ENCODE results near the gene GBF1.

GBF1 gene

GRCh38 chr10:102422545-102423129, 177.3 kb downstream of the GBF1 start:
- DNase-seq (ENCODE audit: low spot score): peak; percentile 93

GRCh38 chr10:102423372-102423968, 178.1 kb downstream of the GBF1 start:
- no peak for DNase-seq (ENCODE audit: low spot score)

GRCh38 chr10:102424145-102424544, 178.8 kb downstream of the GBF1 start:
- DNase-seq (ENCODE audit: low spot score): no peak

GRCh38 chr10:102424916-102425315, 179.6 kb downstream of the GBF1 start:
- no peak for DNase-seq (ENCODE audit: low spot score)

- no peak for DNase-seq (ENCODE audit: low spot score)
These were observed 180.1 kb downstream of the GBF1 start for GRCh38 chr10:102425444-102425843.

GRCh38 chr10:102426803-102427287, 181.5 kb downstream of the GBF1 start:
- DNase-seq (ENCODE audit: low spot score): no peak

GRCh38 chr10:102429468-102429867, 184.1 kb downstream of the GBF1 start:
- DNase-seq (ENCODE audit: low spot score): no peak

GRCh38 chr10:102431452-102432124, 186.3 kb downstream of the GBF1 start:
- DNase-seq (ENCODE audit: low spot score): no peak

Measured in SW480 (cell line).